GM18861 (cell line): ENCODE results near the gene NDUFA7.
"Not testable (repeated sequence)": the region's sequence is repeated elsewhere in the genome, so short reads cannot be mapped to it uniquely, and the experiment has no call there.

Experiments
- ATAC-seq: cut with Tn5 transposase; IDR thresholded peaks from one replicate; pipeline ENCODE4 v1.9.1; 2021; ENCODE audit not compliant: unreplicated experiment

The NDUFA7 gene

DNA sequence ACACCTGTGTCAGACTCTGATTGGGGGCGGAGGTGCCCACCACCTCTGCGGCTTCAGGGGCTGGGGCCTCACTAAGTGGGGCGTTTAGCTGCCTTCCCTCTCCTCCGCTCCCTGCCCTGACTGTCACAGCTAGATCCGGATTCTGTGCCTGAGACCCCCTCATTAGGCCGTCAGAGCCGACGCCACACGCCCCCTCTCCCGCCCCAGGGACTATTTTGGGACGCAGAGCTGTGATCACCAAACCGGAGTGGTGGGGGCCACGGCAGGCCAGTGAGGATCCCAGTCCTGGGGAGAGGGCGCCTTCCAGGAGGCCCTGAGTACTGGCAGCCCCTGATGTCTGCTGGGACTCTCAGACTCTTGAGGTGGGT, 21.1 kb upstream of the NDUFA7 start:
- no peak for ATAC-seq

DNA sequence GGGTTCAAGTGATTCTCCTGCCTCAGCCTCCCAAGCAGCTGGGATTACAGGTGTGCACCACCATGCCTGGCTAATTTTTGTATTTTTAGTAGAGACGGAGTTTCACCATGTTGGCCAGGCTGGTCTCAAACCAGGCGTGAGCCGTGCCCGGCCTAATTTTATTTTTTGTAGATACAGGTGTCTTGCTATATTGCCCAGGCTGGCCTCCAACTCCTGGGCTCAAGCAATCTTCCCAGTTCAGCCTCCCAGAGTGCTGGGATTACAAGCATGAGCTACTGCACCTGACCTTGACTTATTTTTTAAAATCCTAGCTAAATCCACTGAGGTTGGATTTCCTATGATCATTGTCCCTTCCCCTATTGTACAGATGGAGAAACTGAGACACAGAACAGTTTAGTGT, 20.3 kb upstream of the NDUFA7 start:
- not testable (repeated sequence) for ATAC-seq

DNA sequence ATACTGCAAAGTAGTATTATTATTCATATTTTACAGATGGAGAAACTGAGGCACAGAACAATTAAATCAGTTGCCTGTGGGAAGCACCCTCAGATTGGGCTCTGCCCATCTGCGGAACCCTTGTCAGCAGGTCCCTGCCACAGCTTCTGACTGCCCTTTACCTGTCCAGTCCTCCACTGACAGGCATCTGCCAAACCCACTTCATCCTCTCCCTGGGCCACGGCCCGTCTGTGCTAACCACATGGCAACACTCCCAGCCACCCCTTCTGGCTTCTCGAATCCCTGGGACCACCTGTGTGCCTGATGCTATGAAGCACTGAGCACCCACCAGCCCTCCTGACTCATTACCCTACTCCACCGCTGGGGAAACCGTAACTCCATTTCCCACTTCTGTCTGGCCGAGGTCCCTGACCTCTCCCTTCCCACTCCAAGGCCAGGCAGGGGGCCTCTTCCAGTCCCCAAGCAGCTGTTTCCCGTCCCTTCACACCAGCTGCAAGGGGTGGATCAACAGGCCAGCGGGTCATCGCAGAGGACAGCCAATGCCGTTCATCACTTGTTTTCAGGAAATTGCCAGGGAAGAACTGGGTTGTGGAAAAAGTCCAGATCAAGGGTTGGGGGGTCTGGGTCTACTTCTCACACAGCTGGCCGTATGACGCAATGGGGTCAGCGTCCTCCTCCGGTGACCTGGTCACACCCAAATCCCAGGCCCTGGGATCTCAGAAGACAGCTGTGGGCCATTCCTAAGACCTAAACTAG, 19.3 kb upstream of the NDUFA7 start:
- ATAC-seq, result no peak

DNA sequence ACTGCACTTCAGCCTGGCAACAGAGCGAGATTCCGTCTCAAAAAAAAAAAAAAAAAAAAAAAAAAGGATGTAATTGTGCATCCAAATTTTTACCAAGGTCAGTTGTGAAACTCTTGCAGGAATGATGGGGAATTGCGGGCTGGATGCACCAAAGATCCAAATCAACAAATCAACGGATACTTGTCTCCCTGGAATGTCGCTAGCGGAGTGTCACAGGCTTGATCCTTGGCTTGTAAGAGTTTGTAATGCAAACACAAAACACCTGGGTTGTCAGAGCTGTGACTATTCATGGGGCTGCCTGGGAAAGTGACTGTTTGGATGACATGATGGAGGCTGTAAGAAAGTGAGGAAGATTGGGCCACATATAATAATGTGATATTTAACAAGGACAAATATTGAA, 17.7 kb upstream of the NDUFA7 start:
- ATAC-seq, result no peak

DNA sequence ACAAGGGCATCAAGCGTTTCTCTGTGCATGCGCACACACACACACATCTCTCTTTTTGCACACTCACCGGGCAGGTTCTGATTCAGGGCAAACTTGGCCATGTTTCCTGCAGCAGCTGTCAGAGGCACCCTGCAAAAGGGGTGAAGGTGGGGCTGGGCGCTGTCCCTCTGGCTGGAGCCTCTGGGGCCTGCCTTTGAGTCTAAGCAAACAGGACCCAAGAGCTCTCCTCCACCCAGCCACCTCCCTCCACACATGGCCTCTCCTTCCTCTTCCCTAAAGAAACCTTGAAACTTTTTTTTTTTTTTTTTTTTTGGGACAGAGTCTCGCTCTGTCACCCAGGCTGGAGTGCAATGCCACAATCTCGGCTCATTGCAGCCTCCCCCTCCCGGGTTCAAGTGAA, 16.6 kb upstream of the NDUFA7 start:
- no peak for ATAC-seq

DNA sequence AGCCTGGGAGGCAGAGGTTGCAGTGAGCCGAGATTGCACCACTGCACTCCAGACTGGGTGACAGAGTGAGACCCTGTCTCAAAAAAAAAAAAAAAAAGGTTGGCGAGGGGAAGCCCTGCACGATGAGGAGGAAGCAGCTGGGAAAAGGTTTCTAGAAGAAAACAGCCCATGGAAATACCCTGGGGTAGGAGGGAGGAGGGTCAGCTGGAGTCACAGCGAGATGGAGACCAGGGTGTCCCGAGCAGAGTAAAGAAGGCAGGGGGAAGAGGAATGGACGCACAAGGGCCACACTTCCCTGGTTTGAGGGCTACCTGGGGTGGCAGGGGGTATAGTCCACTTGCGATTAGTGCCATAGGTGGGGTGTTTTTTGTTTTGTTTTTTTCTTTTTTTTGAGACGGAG, 15.5 kb upstream of the NDUFA7 start:
- no peak for ATAC-seq

DNA sequence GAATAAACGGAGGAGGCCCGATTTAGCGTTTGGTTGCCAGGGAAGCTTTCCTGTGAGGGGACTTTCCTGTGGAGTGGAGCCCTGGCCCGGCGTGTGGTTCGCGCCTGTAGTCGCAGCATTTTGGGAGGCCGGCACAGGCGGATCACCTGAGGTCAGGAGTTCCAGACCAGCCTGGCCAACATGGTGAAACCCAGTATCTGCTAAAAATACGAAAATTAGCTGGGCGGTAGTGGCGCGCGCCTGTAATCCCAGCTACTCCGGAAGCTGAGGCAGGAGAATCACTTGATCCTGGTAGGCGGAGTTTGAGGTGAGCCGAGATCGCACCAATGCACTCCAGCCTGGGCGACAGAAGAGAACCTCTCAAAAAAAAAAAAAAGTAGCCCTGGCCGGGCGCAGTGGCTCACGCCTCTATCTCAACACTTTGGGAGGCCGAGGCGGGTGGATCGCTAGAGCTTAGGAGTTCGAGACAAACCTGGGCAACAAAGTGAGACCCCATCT, 14.9 kb upstream of the NDUFA7 start:
- no peak for ATAC-seq

DNA sequence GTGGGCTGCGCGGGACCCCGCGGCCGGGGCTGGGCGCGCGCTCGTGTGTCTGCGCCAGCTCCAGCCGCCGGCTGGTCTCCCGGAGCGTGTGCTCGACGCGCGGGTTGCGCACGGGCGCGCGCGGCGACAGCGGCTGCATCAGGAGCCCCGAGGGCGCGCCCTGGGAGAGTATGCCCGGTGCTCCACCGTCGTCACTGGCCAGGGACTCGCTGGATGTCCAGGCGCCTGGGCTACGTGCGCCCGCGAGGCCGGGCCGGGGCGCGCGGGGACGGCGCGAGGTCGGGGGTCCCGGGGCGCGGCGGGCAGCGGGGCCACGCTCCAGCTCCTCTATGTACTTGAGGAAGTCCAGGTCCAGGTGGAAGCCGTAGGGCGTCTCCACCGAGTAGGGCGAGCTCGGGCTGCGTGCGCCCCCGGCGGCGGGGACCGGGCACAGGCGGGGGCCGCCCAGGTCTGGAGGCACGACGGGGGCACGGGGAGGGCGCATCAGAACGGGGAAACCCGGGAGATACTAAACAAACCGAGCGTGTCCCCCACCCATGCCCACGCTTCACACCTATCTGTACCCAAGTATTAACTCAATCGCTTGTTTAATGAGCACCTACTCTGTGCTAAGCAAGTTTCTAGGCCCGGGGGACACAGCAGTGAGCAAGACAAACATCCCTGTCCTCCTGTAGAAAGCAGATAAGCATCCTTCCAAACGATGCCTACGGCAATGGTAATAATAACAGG, 14.3 kb upstream of the NDUFA7 start:
- ATAC-seq, result no peak

DNA sequence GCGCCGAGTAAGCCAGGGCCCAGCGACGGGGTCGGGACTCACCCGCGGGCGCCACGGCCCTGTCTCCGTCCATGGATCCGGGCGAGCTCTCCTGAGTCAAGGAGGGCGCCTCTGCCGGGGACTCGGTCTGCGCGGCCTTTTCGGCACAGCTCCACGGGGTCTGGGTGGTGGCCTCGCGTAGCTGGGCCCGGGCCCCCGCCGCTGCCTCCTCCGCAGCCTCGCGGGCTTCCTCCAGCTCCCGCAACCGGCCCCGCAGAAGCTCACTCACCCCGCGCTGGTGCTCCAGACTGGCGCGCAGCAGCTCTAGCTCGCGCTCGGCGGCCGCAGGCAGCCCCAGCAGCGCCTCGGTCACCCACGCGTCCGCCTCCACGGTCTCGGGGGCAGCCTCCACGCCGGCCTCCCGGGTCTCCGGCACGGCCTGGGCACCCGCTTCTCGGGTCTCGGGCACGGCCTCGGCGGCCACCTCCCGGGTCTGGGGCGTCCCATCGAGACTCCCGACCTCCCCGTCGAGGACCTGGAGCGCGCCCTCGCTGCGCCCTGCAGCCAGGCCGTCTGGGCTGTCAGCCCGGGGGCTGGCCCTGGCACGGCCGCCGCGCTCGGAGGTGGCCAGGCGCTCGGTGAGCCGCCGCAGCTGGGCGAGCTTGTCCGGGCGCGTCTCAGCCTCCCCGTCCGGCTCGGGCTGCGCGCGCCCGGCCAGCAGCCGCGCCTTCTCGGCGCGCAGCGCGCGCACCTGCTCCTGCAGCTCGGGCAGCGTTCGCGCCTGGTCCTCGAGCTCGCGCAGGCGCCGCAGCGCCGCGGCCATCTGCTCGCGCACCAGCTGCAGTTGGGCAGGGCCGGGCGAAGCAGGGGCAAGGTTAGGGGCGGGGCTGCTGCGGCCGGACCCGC, 13.5 kb upstream of the NDUFA7 start:
- ATAC-seq, result no peak

DNA sequence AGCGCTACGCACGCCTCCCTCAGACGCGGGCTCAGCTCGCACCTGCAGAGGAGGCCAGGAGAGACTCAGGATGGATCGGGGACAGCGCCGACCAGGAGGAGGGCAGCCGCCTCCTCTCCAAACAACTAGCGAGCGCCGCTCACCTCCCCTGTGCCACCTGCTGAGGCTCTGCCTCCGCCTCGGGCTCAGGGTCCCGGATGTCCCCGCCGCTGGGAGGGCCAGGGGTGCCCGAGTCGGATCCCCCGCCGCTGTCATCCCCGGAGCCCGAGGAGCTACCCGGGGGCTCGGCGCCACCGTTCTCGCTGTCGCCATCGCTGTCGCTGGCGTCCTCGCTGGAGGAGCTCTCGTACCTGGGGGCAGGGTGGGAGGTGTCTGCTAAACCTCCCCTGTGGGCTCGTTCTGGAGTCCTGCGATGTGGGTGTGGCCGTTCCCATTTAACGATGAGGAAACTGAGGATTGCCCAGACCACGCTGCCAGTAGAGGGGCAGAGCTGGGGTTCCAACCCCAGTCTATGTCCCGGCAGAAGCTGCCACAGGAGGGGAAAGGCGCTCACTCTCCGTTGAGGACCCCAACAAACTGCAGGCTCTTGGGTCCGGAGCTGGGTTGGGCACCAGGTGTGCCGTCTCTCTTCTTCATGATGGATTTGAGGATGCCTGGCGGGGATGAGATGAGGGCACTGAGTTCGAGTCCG, 12.7 kb upstream of the NDUFA7 start:
- ATAC-seq, result no peak

DNA sequence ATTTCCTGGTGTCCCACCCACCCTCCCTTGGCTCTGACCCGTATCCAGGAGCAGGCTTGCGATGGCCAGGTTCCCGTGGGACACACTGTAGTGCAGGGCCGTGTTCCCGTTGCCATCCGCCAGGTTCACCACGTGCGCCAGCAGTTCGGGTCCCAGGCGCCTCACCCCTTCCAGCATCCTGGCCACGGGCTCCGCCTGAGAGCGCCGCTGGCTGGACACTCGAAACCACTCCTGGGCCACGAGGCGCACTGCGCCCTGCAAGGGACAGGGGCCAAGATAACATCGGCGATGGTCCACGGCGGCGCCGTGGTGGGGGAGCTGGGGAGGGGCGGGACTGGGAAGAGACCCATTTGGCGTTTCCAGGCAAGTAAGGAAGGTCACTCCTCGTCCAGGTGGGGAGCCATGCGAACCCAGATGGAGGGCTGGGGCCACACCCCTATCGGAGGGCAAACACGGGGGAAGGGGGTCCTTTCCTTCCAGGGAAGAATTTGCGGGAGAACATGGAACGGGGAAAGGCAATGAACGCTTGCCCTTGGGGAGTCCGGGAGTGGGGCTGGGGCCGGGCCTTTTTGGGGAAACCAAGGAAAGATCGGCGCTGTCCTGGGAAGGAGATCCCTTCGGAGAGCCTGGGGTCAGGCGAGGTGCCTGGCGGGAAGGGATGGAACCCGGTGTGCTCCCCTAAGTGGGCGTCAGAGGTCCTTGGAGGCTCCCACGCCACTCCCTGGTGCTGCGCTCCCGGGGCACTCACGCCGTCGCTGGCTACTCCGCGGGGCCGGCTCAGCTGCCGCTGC, 12.0 kb upstream of the NDUFA7 start:
- no peak for ATAC-seq

DNA sequence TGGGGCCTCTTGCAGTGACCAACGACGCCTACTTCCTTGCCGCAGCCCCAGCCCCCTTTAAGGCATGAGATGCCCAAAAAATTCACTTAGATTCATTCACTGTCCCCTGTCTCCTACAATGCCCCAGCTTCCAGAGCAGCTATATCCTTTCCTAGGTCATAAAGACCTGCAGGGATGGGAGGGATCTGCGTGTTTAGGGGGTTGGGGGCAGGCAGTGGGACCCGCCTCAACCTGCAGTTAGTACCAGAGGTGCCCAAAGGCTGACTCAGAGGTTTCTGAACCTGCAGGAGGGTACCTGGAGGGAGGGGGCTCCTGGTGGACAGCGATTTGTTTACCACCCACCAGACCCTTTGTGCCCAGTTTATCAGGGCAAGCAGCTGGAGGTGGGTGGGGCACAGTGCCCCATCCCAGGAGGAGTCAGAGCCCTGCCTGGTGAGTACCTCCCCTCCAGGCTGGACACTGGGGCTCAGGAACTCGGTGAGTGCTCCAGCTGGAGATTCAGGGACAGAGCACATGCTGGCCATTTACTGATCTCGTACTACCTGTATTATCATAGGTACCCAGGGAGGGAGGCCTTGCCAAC, 10.2 kb upstream of the NDUFA7 start:
- no peak for ATAC-seq

DNA sequence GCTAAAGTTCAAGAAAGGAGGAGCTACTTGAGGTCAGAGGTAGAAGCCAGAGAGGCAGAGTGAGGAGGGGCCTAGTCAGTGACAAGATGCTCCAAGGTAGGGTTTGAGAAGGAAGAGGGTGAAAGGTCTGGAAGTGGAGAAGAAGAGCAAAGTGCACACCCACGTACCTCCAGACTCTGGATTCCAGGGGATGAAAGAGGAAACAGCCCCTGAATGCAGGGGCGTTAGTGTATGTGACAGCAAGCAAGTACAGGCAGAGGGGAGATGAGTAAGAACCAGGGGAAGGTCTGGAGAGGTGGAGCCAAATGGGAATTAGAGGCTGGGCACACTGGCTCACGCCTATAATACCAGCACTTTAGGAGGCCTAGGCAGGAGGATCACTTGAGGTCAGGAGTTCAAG, 8.8 kb upstream of the NDUFA7 start:
- no peak for ATAC-seq

DNA sequence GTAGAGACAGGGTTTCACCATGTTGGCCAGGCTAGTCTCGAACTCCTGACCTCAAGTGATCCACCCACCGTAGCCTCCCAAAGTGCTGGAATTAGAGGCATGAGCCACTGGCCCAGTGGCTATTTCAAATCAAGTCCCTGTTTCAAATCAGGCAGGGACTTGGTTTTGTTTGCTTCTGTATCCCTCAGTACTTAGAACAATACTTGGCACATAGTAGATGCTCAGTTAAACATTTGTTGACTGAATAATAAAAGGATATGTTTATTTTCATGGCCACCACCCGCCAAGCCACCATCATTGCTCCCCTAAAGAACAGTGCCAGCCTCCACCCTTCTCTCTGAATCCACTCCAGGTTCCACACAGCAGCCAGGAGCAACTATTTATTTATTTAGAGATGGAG, 4.3 kb upstream of the NDUFA7 start:
- no peak for ATAC-seq

DNA sequence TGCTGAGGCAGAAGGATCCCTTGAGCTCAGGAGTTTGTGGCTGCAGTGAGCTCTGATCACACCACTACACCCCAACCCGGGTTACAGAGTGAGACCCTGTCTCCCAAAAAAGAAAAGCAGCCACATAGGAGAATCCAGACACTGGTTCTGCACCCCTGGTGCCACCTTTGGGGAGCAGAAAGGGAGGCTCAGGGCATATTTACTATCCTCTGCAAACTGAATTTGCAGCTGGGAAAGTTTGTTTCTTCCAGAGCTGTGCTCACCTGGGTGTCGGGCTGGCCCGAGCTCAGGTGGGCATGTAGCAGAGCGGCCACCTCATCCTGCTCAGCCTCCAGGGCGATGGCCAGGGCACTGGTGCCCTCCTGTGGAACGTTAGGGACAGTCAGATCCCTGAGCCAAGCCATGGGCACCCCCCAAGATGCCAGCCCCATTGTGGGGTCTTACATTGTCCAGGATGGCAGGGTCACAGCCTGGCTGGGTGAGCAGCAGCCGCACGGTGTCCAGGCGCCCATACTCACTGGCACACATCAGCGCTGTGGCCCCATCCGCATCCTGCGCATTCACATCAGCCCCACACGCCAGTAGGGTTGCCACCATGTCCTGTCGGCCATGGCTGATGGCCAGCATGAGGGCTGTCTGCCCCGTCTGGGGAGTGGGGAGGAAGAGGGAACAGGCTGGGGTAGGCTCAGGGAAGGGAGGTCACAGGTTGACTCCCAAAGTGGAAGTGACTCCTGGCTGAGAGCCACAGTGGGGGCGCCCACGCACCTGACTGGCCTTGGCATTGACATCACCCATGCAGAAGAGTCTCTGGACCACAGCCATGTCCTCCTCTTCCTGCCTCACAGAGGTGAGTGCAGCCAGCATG, 3.2 kb upstream of the NDUFA7 start:
- no peak for ATAC-seq

DNA sequence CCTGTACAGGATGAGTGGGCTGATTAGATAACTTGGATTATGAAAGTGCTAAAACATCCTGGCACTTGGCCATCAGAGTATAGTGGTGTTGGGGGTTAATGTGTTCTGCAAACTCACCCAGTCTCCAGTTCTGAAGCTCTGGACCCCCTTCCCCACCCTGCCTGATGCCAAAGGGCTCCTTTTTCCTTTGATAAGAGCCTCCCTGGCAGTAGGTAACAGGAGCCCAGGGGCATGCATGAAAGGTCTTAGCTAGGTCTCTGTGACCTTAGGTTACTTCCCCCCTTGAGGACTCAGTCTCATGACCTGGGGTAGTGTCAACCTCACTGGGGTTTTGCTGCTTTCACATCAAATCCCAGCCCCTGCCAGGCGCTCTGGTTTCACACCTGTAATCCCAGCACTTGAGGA, 2.6 kb upstream of the NDUFA7 start:
- ATAC-seq, result no peak

DNA sequence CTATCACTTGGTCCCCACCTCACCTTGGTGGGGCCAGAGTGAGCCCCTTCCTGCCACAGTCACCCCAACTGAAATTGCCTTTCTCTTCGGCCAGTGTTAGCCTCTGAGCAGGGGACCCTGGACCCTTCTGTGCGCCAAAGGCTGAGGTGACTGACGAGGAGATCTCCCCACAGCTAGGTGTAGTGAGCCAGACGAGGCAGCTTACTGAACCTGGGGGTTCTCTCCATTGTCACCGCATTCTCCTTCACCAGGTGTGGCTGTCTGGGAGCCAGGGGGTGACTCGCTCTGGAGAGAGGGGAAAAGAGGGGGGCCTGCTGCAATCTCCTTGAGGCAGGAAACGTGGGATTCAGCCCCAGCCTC, 1.4 kb upstream of the NDUFA7 start:
- ATAC-seq, result no peak

DNA sequence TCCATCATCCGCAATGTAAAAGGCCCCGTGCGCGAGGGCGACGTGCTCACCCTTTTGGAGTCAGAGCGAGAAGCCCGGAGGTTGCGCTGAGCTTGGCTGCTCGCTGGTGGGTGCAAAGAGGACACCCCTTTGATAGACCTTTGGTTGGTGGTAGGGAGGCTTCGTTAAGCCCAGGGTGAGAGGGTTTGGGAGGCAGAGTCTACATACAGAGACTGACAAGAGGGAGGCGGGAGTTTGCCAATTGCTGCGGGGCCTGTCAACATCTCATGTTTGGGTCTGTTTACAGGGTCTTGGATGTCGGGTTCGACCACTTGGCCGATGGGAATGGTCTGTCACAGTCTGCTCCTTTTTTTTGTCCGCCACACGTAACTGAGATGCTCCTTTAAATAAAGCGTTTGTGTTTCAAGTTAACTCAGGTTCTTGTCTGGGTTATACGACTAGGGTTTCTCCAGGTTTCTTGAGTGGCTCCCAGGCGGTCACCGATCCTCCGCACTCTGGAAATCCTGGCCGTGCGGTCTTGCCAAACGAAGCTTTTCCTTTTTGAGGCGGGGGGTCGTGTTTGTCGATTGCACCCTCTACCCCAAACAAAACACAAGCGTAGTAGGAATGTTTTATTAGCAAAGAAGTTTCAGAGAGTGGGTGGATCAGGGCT, 937 bp upstream of the NDUFA7 start:
- ATAC-seq, result no peak
